ENCODE measurements around the gene JPH4. TPM values are rescaled to one million over a fixed set of nuclear protein-coding genes. Genes with fewer than 3 reads are reported as not detected.

JPH4 gene
- total RNA-seq, 6 experiments from 2014 or later: 0.07 to 0.20 (median 0.19) TPM; not detected in 3

GRCh38 chr14:23620177-23620702 lies 41.6 kb upstream of the JPH4 start:
- intact Hi-C loops (cut with DNase I): no loop called here
- ATAC-seq (no peak), DNase-seq (no peak)
- Histone ChIP-seq H3K4me1 (peaks cover 0 to 30% (median 10%) of the 10 kb centered on the region in 4 donors), H3K27me3 (no peaks in the 10 kb centered on the region), H3K4me3 (no peak overlapping the region), H3K27ac (no peak overlapping the region), H3K9me3 (peaks cover 0 to 6% (median 0%) of the 10 kb centered on the region in 4 donors), H3K36me3 (no peaks in the 10 kb centered on the region)
- no peak for TF ChIP-seq POLR2A (IDR thresholded peaks at IDR 0.05)
- TF ChIP-seq, protein P1, sequence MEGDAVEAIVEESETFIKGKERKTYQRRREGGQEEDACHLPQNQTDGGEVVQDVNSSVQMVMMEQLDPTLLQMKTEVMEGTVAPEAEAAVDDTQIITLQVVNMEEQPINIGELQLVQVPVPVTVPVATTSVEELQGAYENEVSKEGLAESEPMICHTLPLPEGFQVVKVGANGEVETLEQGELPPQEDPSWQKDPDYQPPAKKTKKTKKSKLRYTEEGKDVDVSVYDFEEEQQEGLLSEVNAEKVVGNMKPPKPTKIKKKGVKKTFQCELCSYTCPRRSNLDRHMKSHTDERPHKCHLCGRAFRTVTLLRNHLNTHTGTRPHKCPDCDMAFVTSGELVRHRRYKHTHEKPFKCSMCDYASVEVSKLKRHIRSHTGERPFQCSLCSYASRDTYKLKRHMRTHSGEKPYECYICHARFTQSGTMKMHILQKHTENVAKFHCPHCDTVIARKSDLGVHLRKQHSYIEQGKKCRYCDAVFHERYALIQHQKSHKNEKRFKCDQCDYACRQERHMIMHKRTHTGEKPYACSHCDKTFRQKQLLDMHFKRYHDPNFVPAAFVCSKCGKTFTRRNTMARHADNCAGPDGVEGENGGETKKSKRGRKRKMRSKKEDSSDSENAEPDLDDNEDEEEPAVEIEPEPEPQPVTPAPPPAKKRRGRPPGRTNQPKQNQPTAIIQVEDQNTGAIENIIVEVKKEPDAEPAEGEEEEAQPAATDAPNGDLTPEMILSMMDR (IDR thresholded peaks at IDR 0.05): no peak
- 70% methylated on average over 2 of the region's 3 CpGs for WGBS (ENCODE audit: insufficient coverage, low coverage, low lambda C conversion rate, missing lambda C conversion rate)

GRCh38 chr14:23618415-23618988 lies 39.9 kb upstream of the JPH4 start:
- H3K27me3 ChIP-seq: no peaks in the 10 kb centered on the region
- no peak overlapping the region for H3K4me3 ChIP-seq
- ATAC-seq (peak; percentile 48 to 84 (median 66)), DNase-seq (no peak)
- no peaks in the 10 kb centered on the region for H3K36me3 ChIP-seq
- H3K27ac ChIP-seq: no peak overlapping the region
- H3K4me1 ChIP-seq: peaks cover 0 to 42% (median 13%) of the 10 kb centered on the region in 4 donors
- intact Hi-C loops (cut with DNase I): no loop called here
- no peaks in the 10 kb centered on the region for H3K9me3 ChIP-seq
- TF ChIP-seq, protein P1 (IDR thresholded peaks at IDR 0.05): no peak
- TF ChIP-seq POLR2A (IDR thresholded peaks at IDR 0.05): no peak
- 65% methylated on average over 2 of the region's 2 CpGs for WGBS (ENCODE audit: insufficient coverage, low coverage, low lambda C conversion rate, missing lambda C conversion rate)

GRCh38 chr14:23617539-23617938 lies 38.9 kb upstream of the JPH4 start:
- intact Hi-C loops (cut with DNase I): no loop called here
- no peak overlapping the region for H3K4me3 ChIP-seq
- TF ChIP-seq, protein P1 (IDR thresholded peaks at IDR 0.05): no peak
- TF ChIP-seq POLR2A (IDR thresholded peaks at IDR 0.05): no peak
- H3K9me3 ChIP-seq: no peaks in the 10 kb centered on the region
- 100% methylated on average over 1 of the region's 1 CpG for WGBS (ENCODE audit: insufficient coverage, low coverage, low lambda C conversion rate, missing lambda C conversion rate)
- no peak overlapping the region for H3K27ac ChIP-seq
- peaks cover 0 to 50% (median 17%) of the 10 kb centered on the region in 4 donors for H3K4me1 ChIP-seq
- no peaks in the 10 kb centered on the region for H3K36me3 ChIP-seq
- no peaks in the 10 kb centered on the region for H3K27me3 ChIP-seq
- ATAC-seq (no peak), DNase-seq (no peak)

DNA sequence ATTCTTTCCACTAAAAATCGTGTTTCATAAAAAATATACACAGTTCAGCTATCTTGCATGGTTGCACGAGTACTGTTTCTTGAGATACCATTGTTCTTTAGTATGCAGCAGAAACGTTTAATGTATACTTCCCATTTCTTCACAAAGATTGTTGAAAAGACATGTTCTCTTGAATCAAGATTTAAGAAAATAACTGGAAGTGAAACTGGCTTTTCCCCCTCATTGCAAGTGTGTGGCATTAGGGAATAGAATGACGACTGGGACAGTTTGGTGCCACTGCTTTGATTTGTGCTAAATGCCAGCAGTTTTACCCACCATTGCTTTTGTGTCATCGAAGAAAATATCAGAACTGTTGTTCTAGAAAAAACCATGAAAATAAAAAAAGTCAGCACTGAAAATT lies 37.3 kb upstream of the JPH4 start:
- Histone ChIP-seq H3K9me3 (no peaks in the 10 kb centered on the region), H3K36me3 (no peaks in the 10 kb centered on the region), H3K27ac (no peak overlapping the region), H3K4me1 (peaks cover 0 to 51% (median 19%) of the 10 kb centered on the region in 4 donors), H3K4me3 (no peak overlapping the region), H3K27me3 (no peaks in the 10 kb centered on the region)
- DNase-seq: no peak
- no peak for ATAC-seq
- intact Hi-C loops (cut with DNase I): no loop called here
- 63% methylated on average over 5 of the region's 5 CpGs for WGBS (ENCODE audit: insufficient coverage, low coverage, low lambda C conversion rate, missing lambda C conversion rate)
- no peak for TF ChIP-seq POLR2A (IDR thresholded peaks at IDR 0.05)
- TF ChIP-seq, protein P1 (IDR thresholded peaks at IDR 0.05): no peak
